Mesodermal cell (in vitro differentiated cells): ENCODE results near the gene COPS8.

Experiments used
- H3K27ac ChIP-seq: 2 replicates; pipeline ENCODE4 v1.7.0; 2013; ENCODE audit warnings: mild to moderate bottlenecking, low read depth, low read length, moderate library complexity; ENCODE audit not compliant: severe bottlenecking
- H3K36me3 ChIP-seq: 2 replicates; pipeline ENCODE4 v1.7.1; 2013; ENCODE audit warnings: mild to moderate bottlenecking, low read length, moderate library complexity; ENCODE audit not compliant: control insufficient read depth, insufficient read depth
- H3K4me1 ChIP-seq: one replicate; pipeline ENCODE4 v1.7.1; 2013; ENCODE audit warnings: mild to moderate bottlenecking, low read length; ENCODE audit not compliant: insufficient read depth, control insufficient read depth, poor library complexity, severe bottlenecking
- H3K4me3 ChIP-seq: 2 replicates; pipeline ENCODE4 v1.7.0; 2013; ENCODE audit warnings: low read length, control low read depth, mild to moderate bottlenecking; ENCODE audit not compliant: insufficient read depth, poor library complexity, severe bottlenecking; ENCODE audit errors: extremely low read depth
- H3K9me3 ChIP-seq: 2 replicates; pipeline ENCODE4 v1.7.1; 2013; ENCODE audit warnings: mild to moderate bottlenecking, low read length, moderate library complexity; ENCODE audit not compliant: control insufficient read depth
- WGBS, 2 experiments: methylation state at CpG; one replicate each; pipeline ENCODE4 v1.1.5; 2013; ENCODE audit warnings: missing lambda C conversion rate in 2 of 2; ENCODE audit not compliant: insufficient coverage in 2 of 2; 5-methylcytosine and 5-hydroxymethylcytosine counted together

The COPS8 gene

DNA sequence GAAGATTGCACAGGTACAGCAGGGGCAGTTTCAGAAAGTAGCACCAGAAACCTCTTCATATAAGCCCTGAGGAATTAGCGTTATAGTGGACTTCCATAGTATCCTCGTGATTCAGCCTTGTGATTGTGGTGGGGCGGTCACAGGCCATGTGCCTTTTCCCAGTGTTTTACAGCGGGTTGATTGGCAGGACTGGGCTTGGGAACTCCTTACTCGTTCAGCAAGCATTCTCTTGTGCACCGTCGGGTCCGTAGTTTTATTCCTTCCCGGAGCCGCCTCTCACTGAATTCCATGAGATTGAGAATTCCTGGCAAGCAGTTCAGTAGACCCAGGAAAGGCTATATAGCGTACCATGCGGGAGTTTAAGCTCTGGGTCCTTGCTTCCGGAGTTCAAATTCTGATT is 5.2 kb downstream of the COPS8 start:
- Histone ChIP-seq H3K9me3 (no peaks in the 10 kb centered on the region), H3K36me3 (peaks cover 50% of the 10 kb centered on the region), H3K27ac (no peak overlapping the region), H3K4me3 (no peak overlapping the region), H3K4me1 (no peaks in the 10 kb centered on the region)
- 97% methylated on average over 12 of the region's 13 CpGs for WGBS, 2 experiments

- H3K4me1 ChIP-seq = no peaks in the 10 kb centered on the region
- peaks cover 59% of the 10 kb centered on the region for H3K36me3 ChIP-seq
- no peaks in the 10 kb centered on the region for H3K9me3 ChIP-seq
- 91 to 96% methylated on average over 6 of the region's 7 CpGs for WGBS, 2 experiments
- no peak overlapping the region for H3K27ac ChIP-seq
- H3K4me3 ChIP-seq = no peak overlapping the region
These were observed 6.2 kb downstream of the COPS8 start for GRCh38 chr2:237091779-237092436.

- Histone ChIP-seq H3K9me3 (no peaks in the 10 kb centered on the region), H3K36me3 (peaks cover 62% of the 10 kb centered on the region), H3K4me1 (no peaks in the 10 kb centered on the region), H3K27ac (no peak overlapping the region), H3K4me3 (no peak overlapping the region)
- 90 to 98% methylated on average over 4 to 5 of the region's 5 CpGs for WGBS, 2 experiments
These were observed 6.8 kb downstream of the COPS8 start for GRCh38 chr2:237092506-237092905.

- Histone ChIP-seq H3K4me1 (no peaks in the 10 kb centered on the region), H3K27ac (no peak overlapping the region), H3K9me3 (no peaks in the 10 kb centered on the region), H3K36me3 (peaks cover 63% of the 10 kb centered on the region), H3K4me3 (no peak overlapping the region)
- WGBS, 2 experiments = 93 to 97% methylated on average over 6 to 7 of the region's 9 CpGs
These were observed 7.5 kb downstream of the COPS8 start for GRCh38 chr2:237092920-237093781.

DNA sequence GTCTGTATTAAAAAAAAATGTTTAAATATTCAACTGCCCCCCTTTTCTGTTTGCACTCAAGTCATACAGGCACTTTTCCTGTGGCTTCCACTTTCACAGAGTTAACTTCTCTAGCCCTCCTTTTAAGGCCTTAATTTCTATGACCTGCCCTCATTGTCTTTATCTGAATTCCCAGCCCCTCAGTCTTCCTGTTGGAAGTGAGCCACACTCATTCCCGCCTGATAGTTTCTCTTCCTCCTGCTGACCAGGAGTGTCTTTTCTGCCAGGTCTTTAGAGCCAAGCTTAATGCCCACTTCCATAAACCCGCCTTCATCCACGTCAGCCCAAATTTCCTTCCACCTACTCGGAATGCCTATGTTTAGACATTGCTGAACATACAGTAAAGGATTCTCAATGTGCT is 10.5 kb downstream of the COPS8 start:
- no peaks in the 10 kb centered on the region for H3K4me1 ChIP-seq
- WGBS, 2 experiments = 96 to 98% methylated on average over 3 to 4 of the region's 4 CpGs
- H3K27ac ChIP-seq = no peak overlapping the region
- H3K36me3 ChIP-seq = peaks cover 70% of the 10 kb centered on the region
- H3K9me3 ChIP-seq = no peaks in the 10 kb centered on the region
- no peak overlapping the region for H3K4me3 ChIP-seq

DNA sequence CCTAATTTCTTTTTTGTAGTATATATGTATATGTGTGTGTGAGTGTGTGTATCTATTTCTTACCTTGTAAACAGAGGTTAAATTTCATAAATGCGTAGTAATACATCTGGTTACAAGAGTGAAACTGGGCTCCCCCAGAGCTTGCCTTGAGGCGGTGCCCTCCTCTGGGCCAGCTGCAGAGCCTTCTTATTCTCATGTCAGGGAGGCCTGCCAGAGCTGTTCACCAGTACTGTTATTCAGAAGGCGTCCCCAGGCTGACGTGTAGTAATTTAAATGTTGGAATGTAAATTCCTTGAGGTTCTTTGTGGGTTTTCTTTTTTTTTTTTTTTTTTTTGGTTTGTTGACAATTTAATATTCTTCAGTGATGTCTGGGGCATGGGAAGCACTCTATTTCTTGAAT is 11.2 kb downstream of the COPS8 start:
- Histone ChIP-seq H3K4me1 (no peaks in the 10 kb centered on the region), H3K36me3 (peaks cover 66% of the 10 kb centered on the region), H3K9me3 (no peaks in the 10 kb centered on the region), H3K4me3 (no peak overlapping the region), H3K27ac (no peak overlapping the region)
- 94 to 100% methylated on average over 2 to 3 of the region's 4 CpGs for WGBS, 2 experiments

- Histone ChIP-seq H3K4me3 (no peak overlapping the region), H3K4me1 (no peaks in the 10 kb centered on the region), H3K36me3 (peaks cover 64% of the 10 kb centered on the region), H3K9me3 (no peaks in the 10 kb centered on the region), H3K27ac (no peak overlapping the region)
- WGBS, 2 experiments = no CpG with 5 or more reads among the region's 2 CpGs
These were observed 11.7 kb downstream of the COPS8 start for GRCh38 chr2:237097326-237097910.

DNA sequence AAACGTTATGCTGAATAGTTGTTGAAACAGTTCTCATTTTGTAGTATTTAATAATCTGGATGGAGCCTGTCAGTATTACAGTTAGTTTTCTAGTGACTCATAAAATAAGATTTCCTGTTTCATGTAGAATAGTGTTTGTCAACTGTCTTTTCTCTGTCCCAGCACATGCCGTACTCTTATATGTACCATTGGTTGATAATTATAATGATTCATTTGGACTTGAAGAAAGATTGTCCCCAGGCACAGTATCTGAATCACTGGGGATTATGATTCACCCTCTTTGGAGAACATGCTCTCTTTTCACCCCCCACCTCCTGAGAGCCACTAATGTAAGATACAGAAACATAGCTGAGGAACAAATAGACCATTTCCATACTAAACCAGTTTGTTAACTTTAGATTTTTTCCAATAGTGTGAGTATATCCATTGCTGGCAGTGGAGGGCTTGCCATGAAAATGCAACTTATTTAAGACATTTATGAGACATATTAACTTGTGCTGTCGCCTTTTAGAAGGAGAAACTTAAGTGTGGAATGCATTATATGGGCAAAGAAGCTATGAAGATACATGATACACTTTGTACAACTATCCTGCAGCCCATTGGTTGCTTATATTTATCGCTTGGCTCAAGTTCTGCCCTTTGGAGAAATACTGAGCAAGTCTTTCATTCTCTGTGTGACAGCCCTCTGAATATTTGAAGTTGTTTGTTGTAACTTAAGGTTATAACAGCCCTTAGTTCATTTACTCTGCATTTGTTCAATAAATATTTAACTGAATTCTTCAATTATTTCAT is 12.4 kb downstream of the COPS8 start:
- H3K4me3 ChIP-seq = no peak overlapping the region
- no peaks in the 10 kb centered on the region for H3K4me1 ChIP-seq
- H3K36me3 ChIP-seq = peaks cover 65% of the 10 kb centered on the region
- no peaks in the 10 kb centered on the region for H3K9me3 ChIP-seq
- H3K27ac ChIP-seq = no peak overlapping the region
- no CpG with 5 or more reads among the region's 4 CpGs for WGBS, 2 experiments

DNA sequence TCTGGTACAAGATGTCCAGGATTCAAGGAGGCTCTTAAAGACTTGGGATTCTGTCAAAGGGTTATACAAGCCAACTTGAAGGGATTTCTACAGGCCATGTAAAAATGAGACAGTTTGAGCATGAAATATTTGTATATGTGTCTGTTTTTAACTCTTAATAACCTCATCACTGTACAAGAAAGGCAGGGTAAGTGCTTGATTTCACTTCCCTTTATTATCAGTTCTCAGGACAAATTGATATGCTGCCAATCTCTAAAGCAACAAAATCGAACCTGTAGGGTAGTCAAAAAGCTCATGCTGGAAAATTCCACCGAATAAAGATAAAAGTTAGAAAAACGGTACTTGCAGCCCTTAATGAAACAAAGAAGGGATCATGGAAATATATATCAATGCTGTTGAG is 14.1 kb downstream of the COPS8 start:
- peaks cover 53% of the 10 kb centered on the region for H3K36me3 ChIP-seq
- H3K27ac ChIP-seq = no peak overlapping the region
- no peaks in the 10 kb centered on the region for H3K4me1 ChIP-seq
- no peak overlapping the region for H3K4me3 ChIP-seq
- no peaks in the 10 kb centered on the region for H3K9me3 ChIP-seq
- WGBS, 2 experiments = 89 to 97% methylated on average over 3 of the region's 3 CpGs

GRCh38 chr2:237101118-237101979 is 15.7 kb downstream of the COPS8 start:
- Histone ChIP-seq H3K27ac (no peak overlapping the region), H3K4me3 (no peak overlapping the region), H3K4me1 (no peaks in the 10 kb centered on the region), H3K9me3 (no peaks in the 10 kb centered on the region), H3K36me3 (peaks cover 38% of the 10 kb centered on the region)
- 0 to 60% methylated on average over 1 to 2 of the region's 6 CpGs for WGBS, 2 experiments
